NCI-H345 (cell line): ENCODE results near the gene TRPM1.

ENCODE experiments used
- DNase-seq: peaks from one replicate; lab custom pipeline; 2025; lab: John Stamatoyannopoulos, UW

Gene TRPM1

GRCh38 chr15:30973379-30973778, 128.1 kb downstream of the TRPM1 start:
- DNase-seq: no peak

DNA sequence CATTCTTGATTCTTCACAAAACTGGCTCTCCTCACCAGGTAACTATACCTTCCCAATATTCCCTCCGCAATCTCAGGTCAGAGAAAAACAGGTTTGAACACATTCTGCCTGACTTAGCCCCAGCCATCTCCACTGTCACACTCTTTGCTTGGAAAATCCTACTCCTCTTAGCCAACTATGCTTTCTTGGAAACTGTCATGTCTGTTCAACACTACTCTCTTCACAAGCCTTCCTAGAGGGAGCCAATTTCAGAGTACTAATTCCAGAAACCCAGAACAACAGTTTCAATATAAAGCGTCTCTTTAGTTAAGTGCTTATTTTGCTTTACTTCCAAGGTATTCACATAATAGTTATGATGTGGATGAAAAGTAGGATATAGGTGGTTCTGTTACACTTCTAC, 131.8 kb downstream of the TRPM1 start:
- DNase-seq: no peak

DNA sequence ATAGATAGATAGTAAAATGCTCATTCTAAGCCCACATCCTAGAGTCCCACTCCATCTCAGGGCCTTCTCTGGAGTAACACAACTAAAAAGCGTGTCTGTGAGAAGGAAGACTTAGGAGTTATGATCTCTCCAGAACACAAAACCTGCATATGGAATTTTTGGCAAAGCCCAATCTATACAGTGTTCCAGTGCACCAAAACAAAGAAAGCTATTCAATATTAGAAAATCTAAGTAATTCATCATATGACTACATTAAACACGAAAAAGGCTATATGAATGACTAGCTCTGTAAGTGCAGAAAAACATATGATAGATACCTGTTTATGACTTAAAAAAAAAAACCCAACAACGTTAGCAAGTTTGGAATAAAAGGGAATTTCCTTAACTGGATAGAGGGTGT, 137.8 kb downstream of the TRPM1 start:
- no peak for DNase-seq

DNA sequence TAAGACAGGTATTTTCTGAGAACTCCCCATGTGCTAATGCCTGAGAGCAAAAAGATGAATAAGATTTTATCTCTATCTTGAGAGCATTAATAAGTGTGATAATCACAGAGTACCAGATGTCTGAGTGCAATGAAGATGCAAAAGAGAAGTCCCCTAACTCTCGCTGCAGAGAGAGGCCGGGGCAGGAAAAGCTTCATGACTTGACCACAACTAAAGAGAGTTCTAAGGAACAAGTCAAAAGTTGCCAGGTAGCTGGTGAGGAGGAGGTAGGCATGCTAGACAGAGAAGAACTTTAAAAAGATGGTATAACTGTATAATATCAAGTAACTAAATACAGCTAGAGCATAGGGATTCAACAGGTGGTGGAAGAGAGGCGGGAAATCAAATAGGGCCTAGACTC, 138.9 kb downstream of the TRPM1 start:
- no peak for DNase-seq

DNA sequence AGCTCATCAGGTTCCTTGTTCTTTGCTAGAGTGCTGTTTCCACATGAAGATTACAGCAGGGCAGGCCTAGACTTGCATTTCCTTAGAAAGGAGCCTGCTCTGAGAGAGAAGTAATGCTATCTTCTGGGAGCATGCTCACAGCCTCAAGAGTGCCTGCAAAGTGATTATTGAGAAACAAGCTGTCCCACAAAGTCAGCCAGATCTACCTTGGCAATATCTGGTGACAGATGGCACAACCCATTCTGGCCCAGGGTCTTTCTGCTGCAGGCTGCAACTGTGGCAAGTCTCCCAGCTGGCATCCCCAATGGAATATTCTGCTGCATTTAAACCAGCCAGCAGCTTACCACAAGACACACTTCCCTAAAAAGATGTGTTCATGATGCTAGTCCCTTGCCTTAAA, 139.4 kb downstream of the TRPM1 start:
- no peak for DNase-seq

- no peak for DNase-seq
These were observed 143.3 kb downstream of the TRPM1 start for GRCh38 chr15:30958219-30958618.

GRCh38 chr15:30956216-30957124, 145.1 kb downstream of the TRPM1 start:
- DNase-seq: no peak

- no peak for DNase-seq
These were observed 146.9 kb downstream of the TRPM1 start for GRCh38 chr15:30954674-30955073.

DNA sequence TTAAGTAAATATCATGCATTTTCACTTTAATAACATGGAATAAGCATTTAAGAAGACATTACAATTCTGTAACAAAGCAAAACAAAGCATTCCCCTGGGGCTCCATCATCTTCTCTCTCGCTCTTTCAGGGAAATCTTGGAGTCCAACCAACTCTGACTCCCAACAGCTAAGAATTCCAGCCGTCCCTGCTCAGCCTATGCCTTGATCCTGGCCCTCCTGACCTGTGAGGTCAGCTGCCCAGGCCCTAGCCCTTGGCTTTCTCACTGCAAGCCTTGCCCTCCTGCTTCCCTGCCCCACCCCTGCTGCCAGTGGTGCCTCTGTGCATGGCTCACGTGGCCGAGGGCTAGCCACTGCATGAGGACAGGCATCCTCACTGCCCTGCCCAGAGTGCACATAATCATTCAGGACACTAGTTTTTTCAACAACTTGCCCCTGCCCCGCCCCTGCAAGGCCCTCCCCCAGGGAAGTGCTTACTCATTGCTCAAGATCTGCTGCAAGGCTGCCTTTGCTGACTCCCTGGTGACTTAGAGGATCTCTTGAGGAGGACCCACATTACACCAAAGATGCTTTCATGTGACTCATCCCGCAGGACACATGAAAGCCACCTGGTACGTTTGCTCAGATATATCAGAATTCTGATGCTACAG, 147.7 kb downstream of the TRPM1 start:
- no peak for DNase-seq

- no peak for DNase-seq
These were observed 148.3 kb downstream of the TRPM1 start for GRCh38 chr15:30953183-30953582.
